ENCODE measurements around the gene BMPR1A.

GRCh38 chr10:86755454-86755739 lies 1.0 kb upstream of the BMPR1A start:
- no peak for TF ChIP-seq LEF1 (IDR thresholded peaks at IDR 0.05)
- no peak for TF ChIP-seq ZSCAN29 (IDR thresholded peaks at IDR 0.05)
- TF ChIP-seq CTCF (IDR thresholded peaks at IDR 0.05 in 2 of 3, conservative IDR thresholded peaks at IDR 0.05 in 1 of 3; ENCODE audit: insufficient read depth in 2 of 3, low read depth in 1 of 3, low read length in 3 of 3) = no peak
- no peak for TF ChIP-seq EHMT2 (IDR thresholded peaks at IDR 0.05)
- no peak for TF ChIP-seq NFE2 (IDR thresholded peaks at IDR 0.05; ENCODE audit: low read depth)
- TF ChIP-seq TAF1 (IDR thresholded peaks at IDR 0.05; ENCODE audit: control insufficient read depth, extremely low read depth, insufficient read depth, low read length, severe bottlenecking) = no peak
- no peak for TF ChIP-seq HNRNPK (IDR thresholded peaks at IDR 0.05; ENCODE audit: low read depth, low read length, poor library complexity, severe bottlenecking)
- no peak for TF ChIP-seq SP2 (IDR thresholded peaks at IDR 0.05; ENCODE audit: extremely low read depth, low read depth, low read length, poor library complexity, severe bottlenecking)
- TF ChIP-seq EZH2 (IDR thresholded peaks at IDR 0.05; ENCODE audit: borderline replicate concordance, low read depth, low read length) = no peak
- no peak; the same call in none of the 2 replicates for TF ChIP-seq MAX (CRISPR knock-in tag; IDR thresholded peaks at IDR 0.05)
- no peak for TF ChIP-seq POLR2A (conservative IDR thresholded peaks at IDR 0.05)
- no peak for TF ChIP-seq GMEB1 (CRISPR knock-in tag; IDR thresholded peaks at IDR 0.05)

All from K562 (cell line).